Psoas muscle (tissue), 8 donors: Measurements from ENCODE around the gene ARL16. TPM values are rescaled to one million over a fixed set of nuclear protein-coding genes. Genes with fewer than 3 reads are reported as not detected.

Experiments used
- ATAC-seq, 4 donors: fragments of 200-7000 bp; cut with Tn5 transposase; one replicate each; pipeline ENCODE4 v1.9.1; 2020; ENCODE audit warnings: moderate library complexity in 3 of 4, mild to moderate bottlenecking in 2 of 4
- DNase-seq, 2 donors: peaks; one replicate each; pipeline ENCODE4 v3.0.0-alpha.2; 2020
- H3K27ac ChIP-seq: fragments of 200-600 bp; one replicate; pipeline ENCODE4 v1.8.0; 2022
- H3K27me3 ChIP-seq, 3 donors: fragments of 200-600 bp in 1 of 3; one replicate each; pipeline versions ENCODE4 v1.6.1 to v1.8.0; 2013 to 2022; ENCODE audit warnings: low read length in 2 of 3, mild to moderate bottlenecking in 2 of 3, moderate library complexity in 1 of 3; ENCODE audit not compliant: insufficient read depth in 3 of 3
- H3K36me3 ChIP-seq, 2 donors: fragments of 200-600 bp in 1 of 2; one replicate each; pipeline versions ENCODE4 v1.6.1 to v1.8.0; 2013 to 2022; ENCODE audit warnings: low read depth in 1 of 2, mild to moderate bottlenecking in 1 of 2, moderate library complexity in 1 of 2; ENCODE audit not compliant: insufficient read depth in 1 of 2
- H3K4me1 ChIP-seq: fragments of 200-600 bp; one replicate; pipeline ENCODE4 v1.8.0; 2022
- H3K4me3 ChIP-seq: fragments of 200-600 bp; one replicate; pipeline ENCODE4 v1.8.0; 2022; ENCODE audit warnings: mild to moderate bottlenecking
- H3K9me3 ChIP-seq: fragments of 200-600 bp; one replicate; pipeline ENCODE4 v1.8.0; 2022
- WGBS, 3 donors: extraction: QIAGEN DNeasy Blood & Tissue Kit; methylation state at CpG; one replicate each; pipeline versions ENCODE4 v1.1.6 to v1.1.7; 2013; 5-methylcytosine and 5-hydroxymethylcytosine counted together
- intact Hi-C, 2 donors: fragments of 100-400 bp; cut with DNase I; formaldehyde crosslinking; loops; one replicate each; pipeline versions ENCODE4 v1.11.0 to v1.14.2; 2022
- long read RNA-seq, 2 donors: library from polyadenylated mRNA; unstranded; transcript quantifications; one replicate each; pipeline ENCODE4 v2.0.0, GENCODE V29; 2021
- polyA plus RNA-seq, 3 donors: library from polyadenylated mRNA; stranded (reverse); fragments of 200-250 nt; gene quantifications; one replicate each; pipeline ENCODE4 v1.2.3, GENCODE V29; 2013
- total RNA-seq, 4 donors: library from RNA; stranded (reverse); fragmentation: NEBNext Ultra II Directional in 2 of 4; extraction: Animal tissue kit (Norgen Biotek cat#: 25700) in 2 of 4; gene quantifications; one replicate each; pipeline versions ENCODE4 v1.2.1 to v1.2.4, GENCODE V29; 2021 to 2023
- TF ChIP-seq, protein P1 (sequence below): fragments of 200-600 bp; IDR thresholded peaks from one replicate; pipeline ENCODE4 v1.8.0; 2022; ENCODE audit warnings: antibody characterized with exemption
- donor health status: healthy with polysubstance abuse.
- donor health status: DM: no; HTN: no; CAD: no; lungs with moderate emphysema.
- donor health status: Bipolar disorder and iron deficiency.
- donor health status: healthy.
- donor health status: DM: yes; HTN: yes; CAD: no.
- donor health status: DM: no; HTN: no; CAD: no.
- donor health status: DM: no; HTN: no; CAD: no.
- donor health status: DM: yes; HTN: yes; CAD: no.

The ARL16 gene
- total RNA-seq = 10 to 100 TPM in 3 of 4 donors, 1 to 10 TPM in 1; 7.8 to 15.6 (median 11.9) TPM
- polyA plus RNA-seq = 10 to 100 TPM; 23.2 to 29.3 (median 29.1) TPM
- long read RNA-seq, donor 1, transcript ARL16-201 (5 exons, 1,227 nt) = major isoform, 5 of 8 reads
- long read RNA-seq, donor 1, partial matches to known transcripts = 1 of 8 reads
- long read RNA-seq, donor 1, other reads (novel, unspliced or antisense) = 2 of 8 reads
- long read RNA-seq, donor 2, transcript ARL16-201 (5 exons, 1,227 nt) = major isoform, 7 of 16 reads
- long read RNA-seq, donor 2, partial matches to known transcripts = 0 of 16 reads
- long read RNA-seq, donor 2, other reads (novel, unspliced or antisense) = 8 of 16 reads

DNA sequence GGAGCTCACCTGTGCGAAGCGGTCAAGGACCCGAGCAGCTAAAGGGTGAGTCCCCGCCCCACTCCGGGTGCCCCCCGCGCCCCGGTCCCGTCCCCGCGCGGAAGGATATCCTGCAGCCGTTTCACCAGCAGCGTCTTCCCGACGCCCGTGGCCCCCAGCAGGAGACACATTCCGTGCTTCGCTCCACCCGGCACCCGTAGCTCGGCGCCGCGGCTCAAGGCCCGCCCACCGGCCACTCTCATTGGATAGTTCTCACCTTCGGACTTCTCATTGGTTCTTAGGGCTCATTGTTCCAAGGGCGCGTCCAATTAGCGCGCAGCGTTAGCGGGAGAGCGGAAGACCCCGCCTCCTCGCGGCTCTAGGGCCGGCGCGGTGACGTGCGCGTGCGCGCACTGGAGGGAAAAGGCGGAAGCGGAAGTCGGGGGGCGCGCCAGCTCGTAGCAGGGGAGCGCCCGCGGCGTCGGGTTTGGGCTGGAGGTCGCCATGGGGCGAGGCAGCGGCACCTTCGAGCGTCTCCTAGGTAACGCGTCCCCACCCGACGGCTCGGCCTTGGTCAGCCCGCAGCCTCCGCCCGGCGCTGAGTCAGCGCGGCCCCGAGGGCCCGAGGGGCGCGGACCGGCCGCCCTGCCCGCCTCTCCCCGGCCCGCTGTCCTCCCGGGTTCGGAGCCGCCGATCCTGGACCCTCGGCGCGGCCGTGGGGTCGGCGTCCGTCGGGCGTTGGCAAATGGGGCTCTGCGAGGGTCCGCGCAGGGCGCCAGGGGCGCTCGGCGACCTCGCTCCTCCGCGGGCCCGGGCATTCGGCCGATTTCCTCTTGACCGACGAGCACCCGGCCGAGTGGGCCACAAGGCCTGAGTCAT, at the start of gene ARL16, which contains the start of gene HGS:
TSS of gene ARL16 (minus strand) at position 214 of the 858 bp plus-strand sequence. CDS start at position 170, 44 bp downstream.
TSS of gene HGS (plus strand) at position 428 of the 858 bp plus-strand sequence. CDS start at position 484, 56 bp downstream.
- peak; percentile 98 to 99 for DNase-seq

DNA sequence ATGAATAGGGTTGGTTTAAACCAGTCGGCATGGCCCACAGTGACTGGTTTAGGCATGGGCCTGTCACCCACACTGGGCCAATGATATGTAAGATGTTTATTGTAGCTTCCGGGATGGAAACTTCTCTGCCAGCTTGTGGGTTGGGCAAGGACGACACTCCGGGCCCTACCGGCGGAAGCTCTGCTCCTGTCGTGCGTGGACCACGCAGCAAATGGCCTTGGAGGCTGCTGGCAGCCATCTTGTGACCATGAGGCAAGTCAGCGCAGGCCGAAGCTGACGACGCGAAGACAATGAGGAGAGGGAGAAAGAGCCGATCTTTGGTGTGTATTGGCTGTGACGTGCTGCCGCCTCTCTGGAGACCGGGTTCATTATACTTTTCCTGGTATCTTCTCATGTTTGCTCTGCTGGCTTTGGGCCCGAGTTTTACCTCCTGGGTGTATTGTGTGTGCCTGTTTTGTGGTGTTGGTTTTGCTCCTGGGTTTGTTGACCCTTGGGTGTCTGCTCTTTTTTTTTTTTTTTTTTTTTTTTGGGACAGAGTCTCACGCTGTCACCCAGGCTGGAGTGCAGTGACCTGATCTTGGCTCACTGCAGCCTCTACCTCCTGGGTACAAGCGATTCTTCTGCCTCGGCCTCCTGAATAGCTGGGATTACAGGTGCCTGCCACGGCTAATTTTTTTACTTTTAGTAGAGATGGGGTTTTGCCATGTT, 43.9 kb upstream of the ARL16 start:
- ATAC-seq (no peak), DNase-seq (no peak)
- WGBS, 3 donors = 89 to 93% (median 91%) methylated on average over 23 of the region's 23 CpGs
- H3K4me3 ChIP-seq = no peak overlapping the region
- peaks cover 0 to 17% (median 5%) of the 10 kb centered on the region in 3 donors for H3K27me3 ChIP-seq
- H3K27ac ChIP-seq = no peak overlapping the region
- H3K4me1 ChIP-seq = peaks cover 11% of the 10 kb centered on the region
- TF ChIP-seq, protein P1, sequence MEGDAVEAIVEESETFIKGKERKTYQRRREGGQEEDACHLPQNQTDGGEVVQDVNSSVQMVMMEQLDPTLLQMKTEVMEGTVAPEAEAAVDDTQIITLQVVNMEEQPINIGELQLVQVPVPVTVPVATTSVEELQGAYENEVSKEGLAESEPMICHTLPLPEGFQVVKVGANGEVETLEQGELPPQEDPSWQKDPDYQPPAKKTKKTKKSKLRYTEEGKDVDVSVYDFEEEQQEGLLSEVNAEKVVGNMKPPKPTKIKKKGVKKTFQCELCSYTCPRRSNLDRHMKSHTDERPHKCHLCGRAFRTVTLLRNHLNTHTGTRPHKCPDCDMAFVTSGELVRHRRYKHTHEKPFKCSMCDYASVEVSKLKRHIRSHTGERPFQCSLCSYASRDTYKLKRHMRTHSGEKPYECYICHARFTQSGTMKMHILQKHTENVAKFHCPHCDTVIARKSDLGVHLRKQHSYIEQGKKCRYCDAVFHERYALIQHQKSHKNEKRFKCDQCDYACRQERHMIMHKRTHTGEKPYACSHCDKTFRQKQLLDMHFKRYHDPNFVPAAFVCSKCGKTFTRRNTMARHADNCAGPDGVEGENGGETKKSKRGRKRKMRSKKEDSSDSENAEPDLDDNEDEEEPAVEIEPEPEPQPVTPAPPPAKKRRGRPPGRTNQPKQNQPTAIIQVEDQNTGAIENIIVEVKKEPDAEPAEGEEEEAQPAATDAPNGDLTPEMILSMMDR = no peak
- no peaks in the 10 kb centered on the region for H3K9me3 ChIP-seq
- H3K36me3 ChIP-seq = no peaks in the 10 kb centered on the region
- intact Hi-C loops = no loop called here

More for the DNA sequence above, at the start of gene ARL16, which contains the start of gene HGS:
- WGBS, 3 donors = 0 to 1% (median 0%) methylated on average over 67 to 112 of the region's 112 CpGs
- Histone ChIP-seq H3K9me3 (no peaks in the 10 kb centered on the region), H3K4me3 (peak within 1 kb of the TSS; percentile 97), H3K4me1 (peaks cover 15% of the 10 kb centered on the region), H3K27me3 (no peaks in the 10 kb centered on the region), H3K27ac (peak within 1 kb of the TSS; percentile 84), H3K36me3 (peaks cover 8 to 41% of the 10 kb centered on the region in 2 donors)
- intact Hi-C loops = loop anchor here in 1 of 2 donors (5.0 kb wide), 1 partner anchor 47 kb away; the partner anchor contains the start of genes NPLOC4 and TSPAN10
- ATAC-seq = peak; percentile 98 to 99 (median 98)
- TF ChIP-seq, protein P1 = no peak

GRCh38 chr17:81726004-81726403, 42.4 kb upstream of the ARL16 start:
- no peaks in the 10 kb centered on the region for H3K36me3 ChIP-seq
- no peak for DNase-seq
- intact Hi-C loops = no loop called here
- ATAC-seq = no peak
- H3K27ac ChIP-seq = no peak overlapping the region
- H3K9me3 ChIP-seq = no peaks in the 10 kb centered on the region
- H3K4me3 ChIP-seq = no peak overlapping the region
- H3K27me3 ChIP-seq = peaks cover 0 to 17% (median 2%) of the 10 kb centered on the region in 3 donors
- WGBS, 3 donors = 56 to 68% (median 61%) methylated on average over 9 of the region's 9 CpGs
- TF ChIP-seq, protein P1 = no peak
- H3K4me1 ChIP-seq = peaks cover 17% of the 10 kb centered on the region

- TF ChIP-seq, protein P1 = no peak
- no peaks in the 10 kb centered on the region for H3K36me3 ChIP-seq
- no peak overlapping the region for H3K4me3 ChIP-seq
- no peak overlapping the region for H3K27ac ChIP-seq
- H3K9me3 ChIP-seq = no peaks in the 10 kb centered on the region
- H3K27me3 ChIP-seq = peaks cover 0 to 17% (median 2%) of the 10 kb centered on the region in 3 donors
- 71 to 86% (median 81%) methylated on average over 8 to 9 of the region's 9 CpGs for WGBS, 3 donors
- intact Hi-C loops = no loop called here
- H3K4me1 ChIP-seq = peaks cover 17% of the 10 kb centered on the region
- DNase-seq (no peak), ATAC-seq (no peak)
Measured at GRCh38 chr17:81725439-81725838, 41.8 kb upstream of the ARL16 start.
